PC-9 (cell line): ENCODE data around the gene CLECL1. TPM values are rescaled to one million over a fixed set of nuclear protein-coding genes. Genes with fewer than 3 reads are reported as not detected.

Source experiments
- BruUV-seq: library from RNA; stranded (reverse); fragments of 400-500 nt; replicated peaks from 2 replicates; lab custom pipeline; 2021; lab: Mats Ljungman, UMichigan
- CTCF ChIA-PET: fragments of 300-600 bp; sonication (Branson Sonifier 250); formaldehyde crosslinking; loops from one replicate; lab custom pipeline; 2022; ENCODE audit warnings: antibody characterized with exemption; lab: Charles Lee
- POLR2A ChIA-PET: fragments of 300-600 bp; sonication (Branson Sonifier 250); formaldehyde crosslinking; loops from one replicate; lab custom pipeline; 2022; ENCODE audit warnings: antibody characterized with exemption; ENCODE audit not compliant: unreplicated experiment; lab: Charles Lee
- DNase-seq, 2 experiments: peaks; one replicate each; pipeline versions ENCODE4 v3.0.0 to v3.0.0-alpha.2; 2015 to 2022; ENCODE audit warnings: mixed read lengths in 1 of 2
- H2AFZ ChIP-seq: fragments of 200-600 bp; sonication (generic); 2 replicates; pipeline ENCODE4 v1.8.1; 2017; ENCODE audit warnings: antibody characterized with exemption
- H3F3A ChIP-seq: fragments of 200-600 bp; sonication (generic); 2 replicates; pipeline ENCODE4 v1.8.1; 2017; ENCODE audit warnings: antibody characterized with exemption, mild to moderate bottlenecking, low read depth; ENCODE audit not compliant: insufficient read depth
- H3K27ac ChIP-seq: fragments of 200-600 bp; sonication (generic); 2 replicates; pipeline ENCODE4 v1.6.1; 2016; ENCODE audit warnings: mixed run types
- H3K27me3 ChIP-seq: fragments of 200-600 bp; sonication (generic); 2 replicates; pipeline ENCODE4 v1.6.1; 2016; ENCODE audit warnings: low read depth, mixed run types; ENCODE audit not compliant: insufficient read depth
- H3K36me3 ChIP-seq: fragments of 200-600 bp; sonication (generic); 2 replicates; pipeline ENCODE4 v1.6.1; 2016; ENCODE audit warnings: low read depth, mixed run types
- H3K4me1 ChIP-seq: fragments of 200-600 bp; sonication (generic); replicated peaks from 2 replicates; pipeline ENCODE4 v1.6.1; 2016; ENCODE audit warnings: mixed run types; ENCODE audit not compliant: insufficient read depth
- H3K4me2 ChIP-seq: fragments of 200-600 bp; sonication (generic); 2 replicates; pipeline ENCODE4 v1.6.1; 2017; ENCODE audit warnings: mixed run types
- H3K4me3 ChIP-seq: fragments of 200-600 bp; sonication (generic); 2 replicates; pipeline ENCODE4 v1.6.1; 2016; ENCODE audit warnings: mixed run types
- H3K79me2 ChIP-seq: fragments of 200-600 bp; sonication (generic); 2 replicates; pipeline ENCODE4 v1.6.1; 2017; ENCODE audit warnings: low read depth, mixed run types
- H3K9me2 ChIP-seq: fragments of 200-600 bp; sonication (generic); 2 replicates; pipeline ENCODE4 v1.8.1; 2017; ENCODE audit warnings: mild to moderate bottlenecking; ENCODE audit not compliant: insufficient read depth
- H3K9me3 ChIP-seq: fragments of 200-600 bp; sonication (generic); 2 replicates; pipeline ENCODE4 v1.8.1; 2016; ENCODE audit warnings: low read depth; ENCODE audit not compliant: insufficient read depth
- H4K20me1 ChIP-seq: fragments of 200-600 bp; sonication (generic); 2 replicates; pipeline ENCODE4 v1.8.1; 2017; ENCODE audit not compliant: insufficient read depth
- CTCF ChIP-seq: fragments of 200-600 bp; sonication (generic); conservative IDR thresholded peaks from 2 replicates; pipeline ENCODE4 v1.6.1; 2017; ENCODE audit warnings: mixed run types, antibody characterized with exemption, mild to moderate bottlenecking, moderate library complexity
- EZH2 ChIP-seq: fragments of 200-600 bp; sonication (generic); IDR thresholded peaks from 2 replicates; pipeline ENCODE4 v1.8.0; 2017; ENCODE audit warnings: antibody characterized with exemption, low read depth
- intact Hi-C: fragments of 100-400 bp; cut with micrococcal nuclease; formaldehyde crosslinking; loops from one replicate; pipeline ENCODE4 v1.10.0; 2022; ENCODE audit not compliant: unreplicated experiment
- total RNA-seq: library from RNA; stranded (reverse); gene quantifications from 2 replicates; pipeline ENCODE4 v1.2.3, GENCODE V29; 2021

The CLECL1 gene
- total RNA-seq, 1 experiment from 2014 or later, result not detected

- CTCF ChIA-PET, result interaction anchor here (1.1 kb wide), 1 partner anchor 57 kb away, joined by 3 read pairs; no protein-coding TSS in a partner anchor
- Histone ChIP-seq H3K4me3 (no peak overlapping the region), H3F3A (no peaks in the 10 kb centered on the region), H3K9me3 (no peaks in the 10 kb centered on the region; the same call in 1 of the 2 replicates), H3K27ac (no peak overlapping the region), H3K27me3 (no peaks in the 10 kb centered on the region), H3K36me3 (no peaks in the 10 kb centered on the region), H3K4me1 (no peaks in the 10 kb centered on the region), H4K20me1 (no peaks in the 10 kb centered on the region), H3K79me2 (no peaks in the 10 kb centered on the region), H3K4me2 (no peak overlapping the region), H3K9me2 (no peaks in the 10 kb centered on the region), H2AFZ (no peak overlapping the region)
- DNase-seq, result no peak
- TF ChIP-seq EZH2 (no peak), CTCF (no peak)
- POLR2A ChIA-PET, result no interaction called here
- intact Hi-C loops, result loop anchor here (10.0 kb wide), 1 partner anchor 457 kb away; the partner anchor contains the start of gene GABARAPL1
- BruUV-seq, result no TSS peak
Measured at GRCh38 chr12:9757433-9758025, 24.6 kb upstream of the CLECL1 start.

GRCh38 chr12:9756706-9757105 is 23.8 kb upstream of the CLECL1 start:
- no peak overlapping the region for H2AFZ ChIP-seq
- CTCF ChIA-PET, result no interaction called here
- H3K4me3 ChIP-seq, result no peak overlapping the region
- H3K9me3 ChIP-seq, result no peaks in the 10 kb centered on the region; the same call in 1 of the 2 replicates
- H4K20me1 ChIP-seq, result no peaks in the 10 kb centered on the region
- H3K4me2 ChIP-seq, result no peak overlapping the region
- no peaks in the 10 kb centered on the region for H3K79me2 ChIP-seq
- DNase-seq, result no peak
- H3K4me1 ChIP-seq, result no peaks in the 10 kb centered on the region
- no peaks in the 10 kb centered on the region for H3K36me3 ChIP-seq
- H3K27ac ChIP-seq, result no peak overlapping the region
- no peaks in the 10 kb centered on the region for H3F3A ChIP-seq
- POLR2A ChIA-PET, result interaction anchor here (0.5 kb wide), 1 partner anchor 113 kb away, joined by 4 read pairs; the partner anchor contains the start of gene CLEC2B
- no peaks in the 10 kb centered on the region for H3K9me2 ChIP-seq
- H3K27me3 ChIP-seq, result no peaks in the 10 kb centered on the region
- BruUV-seq, result no TSS peak
- intact Hi-C loops, result loop anchor here (10.0 kb wide), 1 partner anchor 458 kb away; the partner anchor contains the start of gene GABARAPL1
- TF ChIP-seq CTCF (no peak), EZH2 (no peak)

GRCh38 chr12:9756170-9756569 is 23.3 kb upstream of the CLECL1 start:
- Histone ChIP-seq H3K27ac (no peak overlapping the region), H3K4me3 (no peak overlapping the region), H3K36me3 (no peaks in the 10 kb centered on the region), H3K9me2 (no peaks in the 10 kb centered on the region), H4K20me1 (no peaks in the 10 kb centered on the region), H3K9me3 (no peaks in the 10 kb centered on the region; the same call in 1 of the 2 replicates), H2AFZ (no peak overlapping the region), H3F3A (no peaks in the 10 kb centered on the region), H3K27me3 (no peaks in the 10 kb centered on the region), H3K4me2 (no peak overlapping the region), H3K4me1 (peaks cover 5% of the 10 kb centered on the region; the same call in 1 of the 2 replicates), H3K79me2 (no peaks in the 10 kb centered on the region)
- DNase-seq, result no peak
- ChIA-PET CTCF (interaction anchor here (1.4 kb wide), 1 partner anchor 42 kb away, joined by 4 read pairs; no protein-coding TSS in a partner anchor), POLR2A (interaction anchor here (0.5 kb wide), 1 partner anchor 113 kb away, joined by 4 read pairs; the partner anchor contains the start of gene CLEC2B)
- no TSS peak for BruUV-seq
- intact Hi-C loops, result loop anchor here (10.0 kb wide), 1 partner anchor 459 kb away; the partner anchor contains the start of gene GABARAPL1
- no peak for TF ChIP-seq CTCF
- TF ChIP-seq EZH2, result no peak
